ENCODE data around the gene CD4.

Gene CD4

DNA sequence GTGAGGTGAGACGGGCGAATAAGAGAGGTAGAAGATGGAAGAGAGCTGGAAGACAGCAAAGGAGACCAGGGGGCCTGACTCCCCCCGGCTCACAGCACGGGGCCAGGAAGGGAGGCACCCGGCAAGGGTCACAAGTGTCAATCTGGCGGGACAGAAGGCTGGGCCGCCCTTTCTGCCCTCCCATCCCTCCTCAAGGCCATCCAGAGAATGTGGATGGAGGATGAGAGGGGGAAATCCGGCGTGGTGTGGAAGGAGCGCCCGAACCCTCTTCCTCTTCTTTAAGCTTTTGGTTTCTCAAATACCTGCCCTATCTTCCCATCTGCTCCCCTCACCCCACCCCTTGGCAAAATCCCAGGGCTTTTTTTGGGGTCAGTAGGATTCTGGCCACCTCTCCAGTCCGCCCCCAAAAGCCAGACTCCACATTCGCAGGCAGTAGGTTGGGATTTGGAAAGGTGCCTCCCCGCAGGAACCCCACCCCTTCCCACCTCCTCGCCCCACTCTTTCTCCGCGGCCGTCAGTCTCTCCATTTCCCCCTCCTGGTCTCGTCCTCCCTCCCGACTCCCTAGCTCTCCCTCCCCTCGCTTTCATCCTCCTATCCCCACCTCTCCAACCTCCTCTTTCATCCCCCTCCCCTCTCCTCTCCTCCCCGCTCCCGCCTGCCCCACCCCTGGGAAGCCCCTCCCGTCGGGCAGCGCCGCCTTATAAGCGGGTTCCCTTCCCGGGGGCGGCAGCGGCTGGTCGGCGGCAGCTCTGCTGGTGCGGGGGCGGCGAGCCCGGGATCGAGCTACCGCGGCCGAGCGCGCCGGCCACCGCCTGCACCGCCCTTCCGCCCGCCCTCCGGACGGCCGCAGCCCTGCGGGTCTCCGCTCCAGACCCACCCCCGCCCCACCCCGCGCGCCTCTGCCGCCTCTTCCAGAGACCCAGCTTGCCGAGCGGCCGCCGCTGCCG is 23.4 kb upstream of the CD4 start, which contains the start of gene PTMS:
PTMS (plus strand) TSS at position 730 of the 948 bp plus-strand sequence. CDS start 343 bp downstream, outside the sequence.
- peak; percentile 89 for DNase-seq

DNA sequence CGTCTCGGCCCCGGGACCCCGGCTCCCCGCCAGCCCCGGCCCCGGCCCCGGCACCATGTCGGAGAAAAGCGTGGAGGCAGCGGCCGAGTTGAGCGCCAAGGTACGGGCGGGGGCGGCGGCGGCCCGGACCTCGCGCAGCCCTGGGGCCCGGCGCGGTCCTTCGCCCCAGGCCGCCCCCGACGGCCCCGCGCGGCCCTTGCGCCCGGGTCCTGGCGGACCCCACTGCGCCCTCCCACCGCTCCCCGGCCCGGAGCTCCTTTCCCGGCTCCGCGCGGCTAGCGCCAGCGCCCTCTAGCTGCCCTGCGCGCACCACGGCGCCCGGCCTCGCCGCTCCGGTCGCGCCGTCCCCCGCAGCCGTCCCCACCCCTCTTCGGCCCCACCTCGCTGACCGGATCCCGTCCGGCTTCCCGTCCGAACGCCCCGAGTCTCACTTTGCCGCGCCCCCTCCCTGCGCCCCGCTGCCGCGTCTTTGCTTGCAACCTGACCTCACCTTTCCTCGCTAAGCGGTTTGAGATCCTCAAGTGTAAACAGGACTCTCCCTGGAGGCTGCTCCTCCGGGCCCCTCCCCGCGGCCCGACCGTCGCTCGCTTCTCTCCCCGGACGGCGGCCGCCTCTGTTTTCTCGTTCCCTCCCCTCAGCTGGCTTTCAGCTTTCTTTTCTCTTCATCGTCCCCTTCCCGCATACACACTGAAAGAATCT is 22.5 kb upstream of the CD4 start:
- DNase-seq: peak; percentile 78

DNA sequence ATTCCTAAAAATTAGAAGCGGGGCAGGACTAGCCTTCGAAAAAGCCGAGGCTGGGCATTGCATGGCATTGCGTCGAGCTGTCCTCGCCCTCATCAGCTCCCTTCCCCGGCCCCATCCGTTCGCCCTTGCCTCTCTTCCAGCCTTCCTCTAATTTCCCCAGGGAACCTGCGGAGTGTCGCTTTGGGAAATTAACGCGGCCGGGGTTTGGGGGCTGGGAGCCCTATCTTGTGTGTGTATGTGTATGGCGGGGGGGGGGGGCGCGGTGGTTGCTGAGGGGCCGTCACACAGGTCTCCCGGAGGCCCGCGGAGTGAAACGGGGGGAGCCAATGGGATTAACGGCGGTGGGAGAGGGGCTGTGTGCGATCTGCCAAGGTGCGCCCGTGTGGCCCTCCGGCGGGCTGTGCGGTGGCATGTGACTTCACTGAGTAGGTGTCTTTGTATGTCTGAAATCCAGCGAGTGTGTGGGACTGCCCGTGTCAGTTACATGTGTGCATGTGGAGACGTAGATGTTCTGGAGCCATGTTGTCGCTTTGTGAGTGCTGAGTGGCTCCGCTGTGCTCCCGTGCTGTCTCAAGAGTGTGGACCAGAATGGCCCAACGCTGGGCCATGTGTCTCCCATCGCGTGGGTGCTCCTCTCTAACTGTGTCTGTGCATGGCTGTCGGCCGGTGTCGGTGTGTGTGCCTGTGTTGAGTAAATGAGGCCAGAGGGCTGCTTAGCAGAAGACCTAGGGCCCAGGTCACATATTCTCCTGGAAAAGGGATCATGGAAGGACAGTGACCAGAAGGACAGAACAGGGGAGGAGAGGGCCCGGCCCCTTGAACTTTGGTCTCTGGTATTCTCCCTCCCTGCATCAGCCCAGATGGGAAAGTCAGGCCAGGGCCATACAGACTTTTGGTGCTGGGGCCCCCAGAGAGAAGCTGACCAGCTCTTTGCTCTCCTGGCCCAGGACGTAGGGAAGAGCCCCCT is 21.7 kb upstream of the CD4 start:
- DNase-seq: peak; percentile 54

DNA sequence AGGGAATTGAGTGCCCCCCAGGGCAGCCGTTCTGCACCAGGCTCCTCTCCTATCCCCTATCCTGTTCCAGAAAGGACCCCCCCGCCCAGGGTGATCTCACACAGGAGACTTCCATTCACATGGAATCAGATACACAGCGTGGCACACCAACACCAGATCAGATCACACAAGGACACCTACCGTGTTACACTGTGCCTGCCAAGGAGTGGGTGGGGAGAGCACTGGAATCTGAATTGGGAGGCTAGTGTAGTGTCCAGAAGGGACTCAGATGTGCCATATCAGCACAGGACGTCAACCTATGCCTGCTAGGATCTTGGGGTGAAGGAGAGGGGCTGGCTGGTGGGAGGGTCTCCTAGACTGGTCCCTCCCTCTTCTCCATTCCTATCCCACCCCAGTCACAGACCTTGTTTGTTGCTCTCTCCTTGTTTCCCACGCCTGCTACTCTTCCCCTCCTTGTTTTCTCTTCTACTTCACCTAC is 20.9 kb upstream of the CD4 start:
- peak; percentile 37 for DNase-seq

DNA sequence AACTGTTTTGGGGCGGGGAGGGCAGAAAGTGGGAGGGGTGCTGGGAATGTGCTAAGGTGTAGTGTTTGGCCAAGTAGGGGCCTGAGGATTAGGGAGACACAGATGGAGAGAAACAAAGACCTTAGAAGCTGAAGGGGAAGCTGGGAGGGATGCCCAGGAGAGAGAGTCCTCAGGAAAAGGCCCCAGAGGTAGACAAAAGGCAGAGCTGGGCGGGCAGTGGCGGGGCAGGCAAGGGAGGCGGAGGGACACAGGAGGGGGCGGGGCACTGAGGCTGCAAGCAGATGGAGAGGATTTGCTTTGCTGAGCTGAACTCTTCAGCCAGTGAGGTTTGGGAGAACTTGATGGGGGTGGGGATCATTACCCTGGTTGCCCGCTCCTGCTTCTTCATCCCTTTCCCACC is 20.3 kb upstream of the CD4 start:
- DNase-seq: peak; percentile 52

DNA sequence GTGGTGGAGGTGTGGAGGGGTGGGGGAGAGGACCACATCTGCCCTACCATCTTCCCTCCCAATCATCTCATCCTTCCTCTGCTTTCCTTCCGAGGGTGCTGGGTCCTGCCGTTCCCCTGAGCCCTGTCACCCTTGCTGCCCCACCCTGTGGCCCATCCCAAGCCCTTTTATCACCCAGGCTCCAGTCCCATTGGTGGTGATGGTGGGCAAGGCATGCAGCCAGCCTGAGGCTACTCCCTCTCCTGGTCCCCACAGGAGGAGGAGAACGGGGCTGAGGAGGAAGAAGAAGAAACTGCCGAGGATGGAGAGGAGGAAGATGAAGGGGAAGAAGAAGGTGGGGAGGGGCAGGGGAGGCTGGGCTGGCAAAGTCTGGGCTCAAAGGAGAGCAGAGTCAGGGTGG is 19.7 kb upstream of the CD4 start:
- no peak for DNase-seq

DNA sequence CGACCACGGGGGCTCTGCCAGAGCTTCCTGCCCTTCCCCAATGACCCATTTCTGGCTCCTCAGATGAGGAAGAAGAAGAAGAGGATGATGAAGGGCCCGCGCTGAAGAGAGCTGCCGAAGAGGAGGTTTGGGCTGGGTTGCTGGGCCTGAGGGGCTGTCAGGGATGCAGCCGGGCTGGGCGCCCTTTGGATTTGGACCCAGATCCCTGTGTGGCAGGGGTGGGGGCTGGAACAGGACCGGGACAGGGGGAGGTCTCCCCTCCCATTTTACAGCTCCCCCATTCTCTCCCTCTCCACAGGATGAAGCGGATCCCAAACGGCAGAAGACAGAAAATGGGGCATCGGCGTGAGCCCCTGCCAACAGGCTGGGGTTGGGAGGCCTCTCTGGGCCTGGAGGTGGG is 19.2 kb upstream of the CD4 start:
- no peak for DNase-seq

DNA sequence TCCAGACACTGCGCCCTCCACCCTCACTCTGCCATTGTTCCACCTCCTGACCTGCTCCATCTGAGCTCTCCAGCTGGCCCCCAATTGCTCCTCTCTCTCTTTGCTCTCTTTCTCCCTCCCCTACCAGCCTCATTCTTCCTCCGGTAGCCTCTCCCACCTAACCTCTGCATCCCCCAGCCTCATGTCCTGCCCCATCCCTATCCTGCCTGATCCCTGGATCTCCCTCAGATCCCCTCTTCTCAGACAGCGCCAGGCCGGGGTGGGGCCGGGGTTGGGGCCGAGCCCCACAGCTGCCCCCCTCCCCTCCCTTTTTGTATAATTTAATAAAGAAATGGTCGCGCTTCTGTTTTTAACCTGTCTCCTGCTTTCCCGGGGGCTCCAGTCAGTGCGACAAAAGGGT is 18.7 kb upstream of the CD4 start:
- DNase-seq: no peak

DNA sequence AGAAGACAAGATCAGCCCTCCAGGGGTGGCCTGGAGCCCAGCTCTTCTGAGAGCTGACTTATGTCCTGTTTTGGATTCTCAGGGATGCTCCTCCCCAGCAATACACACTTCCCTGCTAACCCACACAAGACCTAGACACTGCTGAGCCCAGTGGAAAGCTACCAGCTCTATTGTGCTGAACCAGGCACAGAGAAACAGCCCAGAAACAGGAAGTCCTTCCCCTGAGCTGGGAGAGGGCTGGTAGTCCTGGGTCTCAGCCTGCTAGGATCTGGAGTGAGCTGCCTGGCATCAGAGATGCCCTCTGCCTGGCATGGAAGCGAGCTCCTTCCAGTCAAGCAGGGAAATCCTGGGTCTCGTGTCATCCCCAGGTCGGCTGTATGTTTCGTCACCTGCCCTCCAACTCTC is 18.2 kb upstream of the CD4 start:
- DNase-seq: no peak

DNA sequence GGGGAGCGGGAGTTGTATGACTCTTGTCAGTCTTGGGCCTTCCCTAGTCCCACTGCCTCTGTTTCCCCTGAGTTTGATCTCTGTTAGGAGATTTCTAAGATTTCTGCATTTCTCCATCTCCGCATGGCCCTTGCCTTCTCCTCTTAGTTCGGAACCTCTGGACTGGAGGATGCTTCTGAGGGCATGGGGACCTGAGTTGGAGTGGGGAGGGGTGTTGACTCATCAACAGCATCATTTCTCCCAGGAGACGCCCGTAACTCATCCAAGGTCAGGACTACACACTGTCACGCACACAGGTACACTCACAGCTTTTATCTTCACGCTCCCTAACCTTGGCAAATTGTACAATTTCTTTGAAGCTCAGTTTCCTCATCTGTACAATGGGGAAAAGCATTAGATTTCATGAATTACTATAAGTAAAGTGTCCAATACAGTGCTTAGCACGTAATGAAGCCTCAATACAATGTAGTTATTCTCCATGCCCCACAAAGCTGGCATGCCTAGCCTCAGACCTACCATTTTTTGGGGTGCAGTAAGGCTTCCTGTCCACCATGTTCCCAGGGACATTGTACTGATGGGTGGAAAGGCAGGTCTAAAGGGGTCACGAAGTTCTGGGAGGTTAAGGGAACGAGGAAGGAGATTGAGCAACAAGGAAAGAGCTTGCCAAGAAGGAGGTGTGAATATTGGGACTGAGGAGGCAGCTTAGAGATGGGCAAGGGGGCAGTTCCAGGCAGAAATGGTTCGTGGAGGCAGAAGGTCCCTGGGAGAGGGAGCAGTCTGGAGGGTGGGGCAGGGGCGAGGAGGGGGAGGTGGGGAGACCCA is 17.6 kb upstream of the CD4 start:
- DNase-seq: no peak

DNA sequence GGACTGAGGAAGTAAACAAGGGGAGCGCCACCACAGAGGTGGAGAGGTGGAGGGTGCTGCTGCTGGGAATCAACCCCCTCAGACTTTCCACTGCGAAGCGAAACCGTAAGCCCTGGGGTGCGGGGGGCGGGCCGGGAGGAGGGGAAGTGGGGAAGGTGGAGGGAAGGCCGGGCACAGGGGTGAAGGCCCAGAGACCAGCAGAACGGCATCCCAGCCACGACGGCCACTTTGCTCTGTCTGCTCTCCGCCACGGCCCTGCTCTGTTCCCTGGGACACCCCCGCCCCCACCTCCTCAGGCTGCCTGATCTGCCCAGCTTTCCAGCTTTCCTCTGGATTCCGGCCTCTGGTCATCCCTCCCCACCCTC is 17.0 kb upstream of the CD4 start, which contains the start of gene LAG3:
LAG3 (plus strand) TSS at position 190 of the 365 bp plus-strand sequence. CDS start 333 bp downstream, outside the sequence.
- no peak for DNase-seq

DNA sequence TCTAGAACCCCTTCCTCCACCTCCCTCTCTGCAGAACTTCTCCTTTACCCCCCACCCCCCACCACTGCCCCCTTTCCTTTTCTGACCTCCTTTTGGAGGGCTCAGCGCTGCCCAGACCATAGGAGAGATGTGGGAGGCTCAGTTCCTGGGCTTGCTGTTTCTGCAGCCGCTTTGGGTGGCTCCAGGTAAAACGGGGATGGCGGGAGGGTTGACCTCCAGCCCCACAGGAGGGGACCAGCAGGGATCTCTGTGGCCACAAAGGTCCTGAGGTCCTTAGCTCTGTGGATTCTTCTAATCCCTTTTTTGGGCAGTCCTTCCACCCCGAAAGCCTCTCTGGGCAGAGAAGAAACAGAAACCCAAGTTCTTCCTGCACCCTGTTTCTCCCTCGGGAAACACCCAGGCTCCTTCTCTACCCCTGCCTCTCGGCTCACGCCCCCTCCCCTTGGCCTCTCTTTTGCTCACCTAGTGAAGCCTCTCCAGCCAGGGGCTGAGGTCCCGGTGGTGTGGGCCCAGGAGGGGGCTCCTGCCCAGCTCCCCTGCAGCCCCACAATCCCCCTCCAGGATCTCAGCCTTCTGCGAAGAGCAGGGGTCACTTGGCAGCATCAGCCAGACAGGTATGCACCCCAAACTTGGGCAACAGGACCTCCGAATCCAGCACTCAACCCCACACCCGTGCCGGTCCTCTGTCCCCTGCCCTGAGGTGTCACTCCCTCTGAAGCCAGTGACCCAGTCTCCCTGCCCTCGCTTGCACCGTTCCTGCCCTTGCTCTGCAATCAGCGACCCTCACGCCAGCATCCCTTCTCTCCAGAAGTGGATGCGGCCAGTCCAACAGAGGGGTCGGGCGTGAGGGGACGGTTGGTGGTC is 16.4 kb upstream of the CD4 start:
- DNase-seq: peak; percentile 5

DNA sequence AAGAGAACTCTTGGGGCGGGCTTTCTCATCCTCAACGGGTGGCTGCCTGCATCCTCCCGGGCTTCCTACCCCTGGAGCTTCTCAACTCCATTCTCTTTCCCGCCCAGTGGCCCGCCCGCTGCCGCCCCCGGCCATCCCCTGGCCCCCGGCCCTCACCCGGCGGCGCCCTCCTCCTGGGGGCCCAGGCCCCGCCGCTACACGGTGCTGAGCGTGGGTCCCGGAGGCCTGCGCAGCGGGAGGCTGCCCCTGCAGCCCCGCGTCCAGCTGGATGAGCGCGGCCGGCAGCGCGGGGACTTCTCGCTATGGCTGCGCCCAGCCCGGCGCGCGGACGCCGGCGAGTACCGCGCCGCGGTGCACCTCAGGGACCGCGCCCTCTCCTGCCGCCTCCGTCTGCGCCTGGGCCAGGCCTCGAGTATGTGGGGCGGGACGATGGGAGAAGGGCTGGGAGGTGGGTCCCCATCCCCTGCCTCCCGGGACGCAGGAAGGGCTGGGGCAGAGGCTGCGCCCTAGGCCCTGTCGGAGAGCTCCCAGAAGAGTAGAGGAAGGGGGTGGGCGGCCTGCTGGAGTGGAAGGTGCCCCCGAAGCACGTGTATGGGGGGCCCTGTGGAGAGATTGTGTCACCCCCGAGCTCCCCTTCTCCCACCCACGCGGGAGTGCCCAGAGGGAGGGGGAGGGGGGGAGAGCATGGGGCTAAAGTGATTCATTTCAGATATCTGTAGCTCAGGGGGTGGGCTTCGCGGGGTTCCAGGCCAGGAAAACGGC is 15.6 kb upstream of the CD4 start:
- no peak for DNase-seq

DNA sequence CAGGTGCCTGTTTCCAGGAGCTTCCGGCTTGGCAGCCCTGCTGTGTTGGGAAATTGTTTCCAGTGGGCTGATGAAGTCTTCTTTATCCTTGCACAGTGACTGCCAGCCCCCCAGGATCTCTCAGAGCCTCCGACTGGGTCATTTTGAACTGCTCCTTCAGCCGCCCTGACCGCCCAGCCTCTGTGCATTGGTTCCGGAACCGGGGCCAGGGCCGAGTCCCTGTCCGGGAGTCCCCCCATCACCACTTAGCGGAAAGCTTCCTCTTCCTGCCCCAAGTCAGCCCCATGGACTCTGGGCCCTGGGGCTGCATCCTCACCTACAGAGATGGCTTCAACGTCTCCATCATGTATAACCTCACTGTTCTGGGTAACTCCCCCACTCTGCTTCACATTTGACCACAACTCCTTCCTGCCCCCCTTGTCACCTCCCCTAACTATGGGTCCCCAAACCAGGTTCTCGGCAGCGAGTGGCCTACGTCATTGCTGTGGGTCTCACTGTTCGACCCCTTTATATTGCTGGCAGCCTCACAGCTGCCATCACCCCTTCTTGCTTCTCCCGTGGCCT is 14.7 kb upstream of the CD4 start:
- no peak for DNase-seq

DNA sequence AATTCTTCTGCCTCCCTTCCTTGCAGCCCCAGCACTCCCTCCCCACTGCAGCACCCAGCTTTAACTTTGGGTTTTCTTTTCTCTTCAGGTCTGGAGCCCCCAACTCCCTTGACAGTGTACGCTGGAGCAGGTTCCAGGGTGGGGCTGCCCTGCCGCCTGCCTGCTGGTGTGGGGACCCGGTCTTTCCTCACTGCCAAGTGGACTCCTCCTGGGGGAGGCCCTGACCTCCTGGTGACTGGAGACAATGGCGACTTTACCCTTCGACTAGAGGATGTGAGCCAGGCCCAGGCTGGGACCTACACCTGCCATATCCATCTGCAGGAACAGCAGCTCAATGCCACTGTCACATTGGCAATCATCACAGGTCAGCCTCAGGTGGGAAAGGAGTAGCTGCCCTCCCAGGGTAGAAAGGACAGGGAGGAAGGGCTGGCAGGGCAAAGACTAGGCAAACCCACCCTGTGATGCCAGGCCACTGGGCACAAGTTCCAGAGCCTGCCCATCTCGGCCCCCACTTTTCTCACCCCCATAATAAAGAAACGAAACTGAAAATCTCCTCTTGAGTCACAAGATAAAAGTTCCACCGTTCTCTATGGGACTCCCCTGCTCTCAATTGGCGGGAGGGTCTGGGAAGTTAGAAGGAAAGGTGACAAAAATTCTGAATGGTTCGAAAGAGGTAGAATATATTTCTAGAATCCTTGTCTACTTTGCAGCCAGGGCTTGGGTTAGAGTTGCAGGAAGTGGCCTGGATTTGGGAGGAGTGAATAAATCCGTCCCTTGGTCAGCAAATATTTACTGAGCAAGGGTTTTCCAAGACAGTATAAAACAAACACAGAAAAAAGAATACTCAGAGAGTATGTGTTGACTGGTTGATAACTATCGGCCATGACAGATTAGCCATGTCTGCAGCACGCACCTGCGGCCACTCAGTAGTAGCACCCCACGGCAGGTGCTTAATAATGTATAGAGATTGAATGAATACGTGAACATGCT is 13.8 kb upstream of the CD4 start:
- DNase-seq: no peak

DNA sequence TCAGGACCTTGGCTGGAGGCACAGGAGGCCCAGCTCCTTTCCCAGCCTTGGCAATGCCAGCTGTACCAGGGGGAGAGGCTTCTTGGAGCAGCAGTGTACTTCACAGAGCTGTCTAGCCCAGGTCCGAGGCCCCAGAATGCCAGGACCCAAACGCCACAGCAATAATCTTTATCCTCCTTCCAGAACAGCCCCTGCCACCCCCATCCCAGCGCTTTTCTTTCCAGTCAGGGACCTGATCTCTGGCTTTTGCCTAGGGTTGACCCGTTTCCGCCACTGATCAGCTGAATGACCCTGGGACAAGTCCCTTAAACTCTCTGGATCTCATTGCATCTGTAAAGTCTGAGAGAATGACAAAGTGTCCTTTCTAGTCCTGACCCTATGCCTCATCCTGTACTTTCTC is 11.9 kb upstream of the CD4 start:
- no peak for DNase-seq

DNA sequence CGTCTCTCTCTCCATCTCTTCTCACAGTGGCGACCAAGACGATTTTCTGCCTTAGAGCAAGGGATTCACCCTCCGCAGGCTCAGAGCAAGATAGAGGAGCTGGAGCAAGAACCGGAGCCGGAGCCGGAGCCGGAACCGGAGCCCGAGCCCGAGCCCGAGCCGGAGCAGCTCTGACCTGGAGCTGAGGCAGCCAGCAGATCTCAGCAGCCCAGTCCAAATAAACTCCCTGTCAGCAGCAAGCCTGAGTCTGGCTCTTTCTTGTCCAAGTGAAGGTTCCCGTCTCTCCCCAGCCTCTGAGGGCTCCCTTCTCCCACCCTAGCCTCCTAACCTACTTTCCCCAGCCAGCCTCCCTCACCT is 11.1 kb upstream of the CD4 start:
- DNase-seq: peak; percentile 58
